Activated CD8-positive, alpha-beta memory T cell treated with anti-CD3 and anti-CD28 coated beads, Interleukin-2, amount 10 ng/mL, durations not matched to agents 7 days and 5 days (primary cell): ENCODE measurements around the gene TPP2. TPM values are rescaled to one million over a fixed set of nuclear protein-coding genes. Genes with fewer than 3 reads are reported as not detected.

Experiments
- ATAC-seq: fragments of 150-1000 bp; cut with Tn5 transposase; one replicate; pipeline ENCODE4 v1.10.0; 2021; ENCODE audit warnings: moderate library complexity
- CTCF ChIA-PET: fragments of 350-600 bp; sonication (Branson Sonifier 250); formaldehyde crosslinking; loops from one replicate; lab custom pipeline; 2021; ENCODE audit warnings: antibody characterized with exemption; lab: Charles Lee
- DNase-seq: peaks from one replicate; pipeline ENCODE4 v3.0.0-alpha.2; 2020
- H3K27ac Mint-ChIP-seq: one replicate; pipeline ENCODE4 v1.8.0; 2021; ENCODE audit warnings: mild to moderate bottlenecking, mixed read lengths
- H3K27me3 Mint-ChIP-seq: one replicate; pipeline ENCODE4 v1.8.0; 2021; ENCODE audit warnings: mixed read lengths
- H3K36me3 Mint-ChIP-seq: one replicate; pipeline ENCODE4 v1.8.0; 2021; ENCODE audit warnings: mild to moderate bottlenecking, mixed read lengths
- H3K4me1 Mint-ChIP-seq: one replicate; pipeline ENCODE4 v1.8.0; 2021; ENCODE audit warnings: mixed read lengths
- H3K4me3 Mint-ChIP-seq: one replicate; pipeline ENCODE4 v1.8.0; 2021; ENCODE audit warnings: mild to moderate bottlenecking, moderate library complexity, mixed read lengths
- H3K9me3 Mint-ChIP-seq: one replicate; pipeline ENCODE4 v1.8.0; 2022; ENCODE audit warnings: low read depth, mixed read lengths
- total RNA-seq, 2 experiments: library from RNA; stranded (reverse); gene quantifications; one replicate each; pipeline ENCODE4 v1.2.3, GENCODE V29; 2021

Gene TPP2
- total RNA-seq, 2 experiments from 2014 or later, result 74.8 to 95.7 TPM

DNA sequence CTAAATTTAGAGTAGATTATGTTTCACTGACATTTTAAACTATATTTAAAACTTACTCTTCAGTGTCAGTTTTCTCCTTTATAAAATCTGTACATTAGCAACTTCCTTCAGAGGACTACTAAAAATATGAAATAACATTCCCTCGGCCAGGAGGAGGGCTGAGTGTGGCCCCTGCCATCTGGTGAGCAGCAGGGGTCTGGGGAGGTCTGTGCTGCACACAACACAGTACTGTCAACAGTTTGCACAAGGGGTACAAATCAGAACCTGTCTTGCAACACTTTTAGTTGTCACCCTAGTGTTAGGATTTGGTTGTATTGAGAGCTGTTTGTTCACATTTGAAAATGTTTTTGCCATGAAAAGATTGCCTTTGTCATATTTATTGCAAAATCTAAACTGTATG, 48.9 kb downstream of the TPP2 start:
- Mint-ChIP-seq H3K9me3 (no peaks in the 10 kb centered on the region), H3K4me1 (peaks cover under 1% of the 10 kb centered on the region), H3K27ac (no peak overlapping the region), H3K4me3 (no peak overlapping the region), H3K36me3 (peaks cover 51% of the 10 kb centered on the region), H3K27me3 (no peaks in the 10 kb centered on the region)
- CTCF ChIA-PET, result interaction anchor here (0.6 to 1.0 kb wide), 2 partner anchors 21 to 31 kb away, joined by 3 read pairs; no protein-coding TSS in a partner anchor
- no peak for DNase-seq
- no peak for ATAC-seq

DNA sequence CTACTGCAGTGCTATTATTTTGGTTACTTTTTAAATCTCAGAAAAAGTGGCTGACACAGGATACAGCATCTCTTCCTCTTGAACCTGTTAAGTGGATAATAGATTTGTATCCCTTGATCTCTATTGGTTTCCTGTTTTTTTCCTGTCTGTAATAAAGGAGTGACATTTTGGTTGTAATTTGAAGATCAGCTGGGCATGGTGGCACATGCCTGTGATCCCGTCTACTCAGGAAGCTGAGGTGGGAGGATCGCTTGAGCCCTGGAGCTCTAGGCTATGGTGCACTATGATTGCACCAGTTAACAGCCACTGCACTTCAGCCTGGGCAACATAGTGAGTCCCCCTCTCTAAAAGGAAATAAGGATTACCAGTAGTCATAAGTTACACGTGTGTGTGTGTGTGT, 51.3 kb downstream of the TPP2 start:
- no peaks in the 10 kb centered on the region for H3K27me3 Mint-ChIP-seq
- CTCF ChIA-PET, result no interaction called here
- no peaks in the 10 kb centered on the region for H3K9me3 Mint-ChIP-seq
- peaks cover 49% of the 10 kb centered on the region for H3K36me3 Mint-ChIP-seq
- DNase-seq, result no peak
- no peak overlapping the region for H3K4me3 Mint-ChIP-seq
- ATAC-seq, result no peak
- peak overlapping the region; percentile 5 for H3K27ac Mint-ChIP-seq
- peaks cover 3% of the 10 kb centered on the region for H3K4me1 Mint-ChIP-seq

- Mint-ChIP-seq H3K4me3 (no peak overlapping the region), H3K36me3 (peaks cover 35% of the 10 kb centered on the region)
- CTCF ChIA-PET, result interaction anchor here (1.7 kb wide), 1 partner anchor 8 kb away, joined by 4 read pairs; no protein-coding TSS in a partner anchor
Measured at GRCh38 chr13:102650444-102650843, 53.7 kb downstream of the TPP2 start.

GRCh38 chr13:102651392-102651791, 54.6 kb downstream of the TPP2 start:
- no peak overlapping the region for H3K4me3 Mint-ChIP-seq
- H3K27ac Mint-ChIP-seq, result no peak overlapping the region
- H3K27me3 Mint-ChIP-seq, result no peaks in the 10 kb centered on the region
- DNase-seq (no peak), ATAC-seq (no peak)
- H3K9me3 Mint-ChIP-seq, result no peaks in the 10 kb centered on the region
- CTCF ChIA-PET, result interaction anchor here (1.5 to 1.7 kb wide), 2 partner anchors 9 to 13 kb away, joined by 4 to 5 read pairs; no protein-coding TSS in a partner anchor
- peaks cover 3% of the 10 kb centered on the region for H3K4me1 Mint-ChIP-seq
- H3K36me3 Mint-ChIP-seq, result peaks cover 29% of the 10 kb centered on the region

More at GRCh38 chr13:102650444-102650843, 53.7 kb downstream of the TPP2 start:
- Mint-ChIP-seq H3K4me1 (peaks cover 3% of the 10 kb centered on the region), H3K27me3 (no peaks in the 10 kb centered on the region), H3K27ac (no peak overlapping the region), H3K9me3 (no peaks in the 10 kb centered on the region)
- DNase-seq (no peak), ATAC-seq (no peak)

DNA sequence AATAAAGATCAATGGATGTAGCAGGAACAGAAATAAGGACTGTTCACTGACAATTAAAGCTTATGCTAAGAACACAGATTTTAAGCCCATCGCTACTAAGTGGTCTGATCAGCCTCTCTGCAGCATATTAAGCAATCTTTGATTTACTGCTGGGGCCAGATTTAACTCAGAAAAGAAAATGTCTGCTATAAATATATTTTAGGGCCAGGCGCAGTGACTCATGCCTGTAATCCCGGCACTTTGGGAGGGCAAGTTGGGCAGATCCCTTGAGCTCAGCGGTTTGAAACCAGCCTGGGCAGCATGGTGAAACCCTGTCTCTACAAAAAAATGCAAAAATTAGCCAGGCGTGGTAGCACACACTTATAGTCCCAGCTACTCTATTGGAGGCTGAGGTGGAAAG, 55.1 kb downstream of the TPP2 start:
- Mint-ChIP-seq H3K27me3 (no peaks in the 10 kb centered on the region), H3K4me3 (no peak overlapping the region), H3K9me3 (no peaks in the 10 kb centered on the region), H3K27ac (no peak overlapping the region), H3K4me1 (peaks cover 3% of the 10 kb centered on the region), H3K36me3 (peaks cover 26% of the 10 kb centered on the region)
- CTCF ChIA-PET, result interaction anchor here (1.5 to 1.7 kb wide), 2 partner anchors 10 to 12 kb away, joined by 4 to 5 read pairs; no protein-coding TSS in a partner anchor
- DNase-seq, result no peak
- no peak for ATAC-seq

DNA sequence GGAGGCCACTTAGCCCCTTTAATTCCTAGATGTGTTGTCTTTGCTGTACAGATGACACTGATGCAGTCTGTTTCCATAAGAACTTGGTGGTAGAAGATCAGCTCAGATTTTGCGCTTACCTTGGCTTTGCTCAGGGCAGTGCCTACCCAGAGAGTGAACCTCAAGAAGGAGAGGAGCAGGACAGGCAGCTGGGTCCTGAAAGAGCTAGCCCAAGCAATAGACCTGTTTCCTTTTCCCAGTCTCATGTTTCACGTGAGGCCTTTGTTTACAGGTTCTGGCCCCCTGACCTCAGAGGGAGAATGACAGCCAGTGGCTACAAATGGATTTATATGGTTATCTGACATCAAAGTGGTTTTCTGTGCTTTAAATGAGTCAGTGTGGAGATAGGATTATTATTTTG, 58.0 kb downstream of the TPP2 start:
- ATAC-seq, result no peak
- no peak for DNase-seq
- peaks cover 30% of the 10 kb centered on the region for H3K36me3 Mint-ChIP-seq
- CTCF ChIA-PET, result no interaction called here
- no peaks in the 10 kb centered on the region for H3K27me3 Mint-ChIP-seq
- no peak overlapping the region for H3K4me3 Mint-ChIP-seq
- peaks cover 3% of the 10 kb centered on the region for H3K4me1 Mint-ChIP-seq
- H3K27ac Mint-ChIP-seq, result no peak overlapping the region
- H3K9me3 Mint-ChIP-seq, result peaks cover 5% of the 10 kb centered on the region

GRCh38 chr13:102657630-102658029, 60.8 kb downstream of the TPP2 start:
- Mint-ChIP-seq H3K4me1 (no peaks in the 10 kb centered on the region), H3K36me3 (peaks cover 45% of the 10 kb centered on the region), H3K27ac (no peak overlapping the region), H3K4me3 (no peak overlapping the region), H3K27me3 (no peaks in the 10 kb centered on the region), H3K9me3 (peaks cover 5% of the 10 kb centered on the region)
- CTCF ChIA-PET, result interaction anchor here (0.6 to 1.2 kb wide), 5 partner anchors 9 to 190 kb away, joined by 3 to 4 read pairs (median 3); no protein-coding TSS in a partner anchor
- ATAC-seq (no peak), DNase-seq (no peak)

- DNase-seq (no peak), ATAC-seq (no peak)
- CTCF ChIA-PET, result interaction anchor here (1.0 to 1.2 kb wide), 2 partner anchors 8 to 67 kb away, joined by 3 read pairs; no protein-coding TSS in a partner anchor
- Mint-ChIP-seq H3K4me1 (no peaks in the 10 kb centered on the region), H3K27me3 (no peaks in the 10 kb centered on the region), H3K9me3 (peaks cover 5% of the 10 kb centered on the region), H3K4me3 (no peak overlapping the region), H3K36me3 (peaks cover 45% of the 10 kb centered on the region), H3K27ac (no peak overlapping the region)
Measured at GRCh38 chr13:102658660-102659059, 61.9 kb downstream of the TPP2 start.

DNA sequence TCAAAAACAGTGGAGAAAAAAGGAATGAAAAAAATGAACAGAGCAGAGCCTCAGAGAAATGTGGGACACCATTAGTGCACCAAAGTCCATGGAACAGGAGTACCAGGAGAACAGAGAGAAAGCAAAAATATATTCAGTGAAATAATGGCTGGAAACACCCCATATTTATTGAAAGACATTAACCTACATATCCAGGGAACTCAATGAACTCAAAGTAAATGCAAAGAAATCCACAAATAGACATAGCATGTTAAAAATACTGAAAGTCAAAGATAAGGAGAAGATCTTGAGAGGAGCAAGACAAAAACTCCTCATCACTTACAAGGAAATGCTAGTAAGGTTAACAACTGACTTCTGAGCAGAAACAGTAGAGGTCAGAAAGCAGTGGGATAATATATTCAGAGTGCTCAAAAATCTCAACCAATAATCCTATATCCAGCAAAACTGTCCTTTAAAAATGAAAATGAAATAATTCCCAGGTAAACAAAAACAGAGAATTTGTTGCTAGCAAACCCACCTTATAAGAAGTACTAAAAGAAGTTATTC, 62.5 kb downstream of the TPP2 start:
- H3K27me3 Mint-ChIP-seq, result no peaks in the 10 kb centered on the region

DNA sequence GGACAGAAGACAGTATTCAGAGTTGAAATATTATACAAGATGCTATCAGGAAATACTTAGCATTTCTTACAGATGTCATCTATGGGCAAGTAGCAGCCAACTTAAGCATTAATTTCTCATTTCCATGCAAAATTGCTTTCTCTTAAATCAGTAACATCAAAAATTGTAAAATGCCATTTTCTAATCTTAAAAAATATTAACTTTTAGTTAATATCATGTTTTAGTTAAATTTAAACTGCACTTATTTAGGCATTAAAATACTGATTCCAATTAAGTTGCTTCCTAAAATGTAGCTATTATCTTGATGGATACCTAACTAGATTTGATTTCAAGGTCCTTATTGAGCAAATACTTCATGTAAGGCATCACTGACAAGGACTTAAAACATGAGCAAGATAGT, 70.2 kb downstream of the TPP2 start:
- Mint-ChIP-seq H3K36me3 (peaks cover 73% of the 10 kb centered on the region), H3K4me3 (no peak overlapping the region), H3K9me3 (peaks cover 2% of the 10 kb centered on the region), H3K27ac (no peak overlapping the region), H3K27me3 (no peaks in the 10 kb centered on the region), H3K4me1 (no peaks in the 10 kb centered on the region)
- CTCF ChIA-PET, result interaction anchor here (0.8 kb wide), 1 partner anchor 9 kb away, joined by 3 read pairs; no protein-coding TSS in a partner anchor
- no peak for DNase-seq
- ATAC-seq, result no peak

More for the DNA sequence above, 62.5 kb downstream of the TPP2 start:
- H3K36me3 Mint-ChIP-seq, result peaks cover 51% of the 10 kb centered on the region
- CTCF ChIA-PET, result no interaction called here
- DNase-seq, result no peak
- H3K4me1 Mint-ChIP-seq, result no peaks in the 10 kb centered on the region
- H3K4me3 Mint-ChIP-seq, result no peak overlapping the region
- H3K27ac Mint-ChIP-seq, result peak overlapping the region; percentile 42
- no peak for ATAC-seq
- H3K9me3 Mint-ChIP-seq, result peaks cover 5% of the 10 kb centered on the region

DNA sequence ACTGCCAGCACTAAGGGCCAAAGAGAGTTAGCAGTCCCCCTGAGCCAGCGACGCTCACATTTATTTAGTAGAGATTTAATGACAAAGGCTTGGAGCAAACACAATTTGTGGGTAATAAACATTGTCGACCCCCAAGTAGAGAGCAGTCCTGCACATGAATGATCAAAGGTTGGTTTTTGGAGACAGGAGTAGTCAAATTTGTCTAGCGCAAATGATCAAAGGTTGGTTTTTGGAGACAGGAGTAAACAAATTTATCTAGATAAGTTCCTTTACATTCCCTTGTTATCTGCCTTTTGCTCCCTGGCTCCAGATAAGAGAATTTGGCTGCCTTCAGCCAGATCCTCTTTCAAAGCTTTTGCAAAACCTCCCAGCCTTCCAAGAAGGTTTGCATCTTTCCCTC, 71.1 kb downstream of the TPP2 start:
- H3K9me3 Mint-ChIP-seq, result peaks cover 2% of the 10 kb centered on the region
- CTCF ChIA-PET, result no interaction called here
- peaks cover 69% of the 10 kb centered on the region for H3K36me3 Mint-ChIP-seq
- no peak for ATAC-seq
- no peak overlapping the region for H3K4me3 Mint-ChIP-seq
- H3K27me3 Mint-ChIP-seq, result no peaks in the 10 kb centered on the region
- no peak overlapping the region for H3K27ac Mint-ChIP-seq
- DNase-seq, result no peak
- no peaks in the 10 kb centered on the region for H3K4me1 Mint-ChIP-seq

DNA sequence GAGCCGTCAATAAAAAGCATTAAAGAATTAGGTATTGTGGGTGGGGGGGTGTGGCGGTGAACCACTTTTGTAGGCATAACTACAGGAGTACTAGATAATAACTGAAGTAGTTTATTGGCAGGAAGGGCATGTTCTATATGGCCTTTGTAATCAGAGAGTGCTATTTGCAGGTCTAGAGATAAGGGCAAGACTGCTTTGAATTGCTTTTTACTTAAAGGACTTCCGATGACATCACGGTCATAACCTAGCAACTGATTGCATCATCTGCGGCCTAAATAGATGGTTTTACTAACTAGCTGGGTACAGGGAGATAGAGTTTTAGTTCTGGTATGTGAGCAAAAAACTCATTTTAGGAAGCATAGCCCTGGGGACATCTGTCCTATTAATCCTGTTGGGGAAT, 73.3 kb downstream of the TPP2 start:
- CTCF ChIA-PET, result interaction anchor here (1.6 kb wide), 1 partner anchor 91 kb away, joined by 4 read pairs; no protein-coding TSS in a partner anchor
- H3K27ac Mint-ChIP-seq, result no peak overlapping the region
- H3K36me3 Mint-ChIP-seq, result peaks cover 62% of the 10 kb centered on the region
- no peak overlapping the region for H3K4me3 Mint-ChIP-seq
- no peak for ATAC-seq
- H3K27me3 Mint-ChIP-seq, result no peaks in the 10 kb centered on the region
- H3K9me3 Mint-ChIP-seq, result peaks cover 2% of the 10 kb centered on the region
- H3K4me1 Mint-ChIP-seq, result no peaks in the 10 kb centered on the region
- no peak for DNase-seq

GRCh38 chr13:102675115-102675514, 78.3 kb downstream of the TPP2 start:
- Mint-ChIP-seq H3K27ac (no peak overlapping the region), H3K27me3 (no peaks in the 10 kb centered on the region), H3K4me1 (peaks cover 9% of the 10 kb centered on the region), H3K9me3 (no peaks in the 10 kb centered on the region), H3K36me3 (peaks cover 47% of the 10 kb centered on the region), H3K4me3 (no peak overlapping the region)
- DNase-seq (no peak), ATAC-seq (no peak)
- CTCF ChIA-PET, result no interaction called here

DNA sequence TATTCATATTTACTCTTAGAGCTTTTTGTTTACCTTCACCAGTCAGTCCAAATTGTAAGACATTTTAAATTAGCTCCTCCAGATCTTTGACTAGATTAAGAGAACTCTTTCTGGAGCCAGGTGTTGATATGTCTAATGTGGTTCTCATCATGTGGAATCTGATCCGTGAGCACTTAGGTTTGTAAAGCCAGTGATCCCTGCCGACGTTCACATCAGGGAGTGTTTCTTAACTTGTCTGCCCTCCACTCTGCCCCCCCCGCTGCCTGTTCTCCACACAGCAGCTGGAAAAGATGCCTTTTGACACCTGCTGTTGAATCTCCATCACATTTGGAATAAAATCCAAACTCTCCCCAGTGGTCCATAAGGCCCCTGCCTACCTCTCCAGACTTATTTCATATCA, 80.3 kb downstream of the TPP2 start:
- Mint-ChIP-seq H3K36me3 (peaks cover 43% of the 10 kb centered on the region), H3K27me3 (no peaks in the 10 kb centered on the region), H3K27ac (no peak overlapping the region), H3K9me3 (no peaks in the 10 kb centered on the region), H3K4me1 (peaks cover 22% of the 10 kb centered on the region), H3K4me3 (no peak overlapping the region)
- ATAC-seq (no peak), DNase-seq (no peak)
- CTCF ChIA-PET, result interaction anchor here (0.9 to 1.6 kb wide), 3 partner anchors 31 to 123 kb away, joined by 3 to 6 read pairs (median 3); no protein-coding TSS in a partner anchor
